H1 (cell line): ENCODE data around the gene LARP4B. TPM values are rescaled to one million over a fixed set of nuclear protein-coding genes. Genes with fewer than 3 reads are reported as not detected.

Experiments used
- ATF2 ChIP-seq: IDR thresholded peaks from 2 replicates; pipeline ENCODE4 v1.6.1; 2012; ENCODE audit warnings: low read length, inconsistent platforms
- BRCA1 ChIP-seq: IDR thresholded peaks from 2 replicates; pipeline ENCODE4 v1.6.1; 2012; ENCODE audit warnings: low read depth, low read length, improper control_type of control experiment
- CBX8 ChIP-seq: fragments of 300-800, 300-1000 bp; sonication (generic); IDR thresholded peaks from 2 replicates; pipeline ENCODE4 v1.7.1; 2016; ENCODE audit warnings: low read depth, low read length, borderline replicate concordance
- CTBP2 ChIP-seq: IDR thresholded peaks from 2 replicates; pipeline ENCODE4 v1.7.0; 2011; ENCODE audit warnings: borderline replicate concordance, mild to moderate bottlenecking, moderate library complexity, mixed read lengths, low read length; ENCODE audit not compliant: insufficient read depth, insufficient read length
- E2F6 ChIP-seq: IDR thresholded peaks from 2 replicates; pipeline ENCODE4 v1.6.1; 2012; ENCODE audit warnings: inconsistent platforms
- EGR1 ChIP-seq: IDR thresholded peaks from 2 replicates; pipeline ENCODE4 v1.6.1; 2011; ENCODE audit warnings: low read depth, low read length, borderline replicate concordance
- FOSL1 ChIP-seq: IDR thresholded peaks from 2 replicates; pipeline ENCODE4 v1.6.1; 2011; ENCODE audit warnings: mild to moderate bottlenecking, low read depth, low read length, moderate library complexity; ENCODE audit not compliant: insufficient read depth
- HDAC6 ChIP-seq: IDR thresholded peaks from one replicate; pipeline ENCODE4 v1.7.1; 2012; ENCODE audit warnings: low read depth, mild to moderate bottlenecking, inconsistent platforms, low read length, moderate library complexity
- JUN ChIP-seq: IDR thresholded peaks from 2 replicates; pipeline ENCODE4 v1.6.1; 2011; ENCODE audit warnings: low read depth, mild to moderate bottlenecking, improper control_type of control experiment, low read length
- KDM1A ChIP-seq: fragments of 200-600, 300-600 bp; sonication (generic); IDR thresholded peaks from 2 replicates; pipeline ENCODE4 v1.7.1; 2016; ENCODE audit warnings: mild to moderate bottlenecking, low read length, borderline replicate concordance
- KDM4A ChIP-seq: IDR thresholded peaks from one replicate; pipeline ENCODE4 v1.7.1; 2012; ENCODE audit warnings: low read depth, mild to moderate bottlenecking, moderate library complexity, low read length, inconsistent platforms; ENCODE audit not compliant: severe bottlenecking
- NANOG ChIP-seq: IDR thresholded peaks from 2 replicates; pipeline ENCODE4 v1.6.1; 2011; ENCODE audit warnings: low read length, low read depth, mild to moderate bottlenecking, inconsistent platforms; ENCODE audit not compliant: insufficient read depth, poor library complexity, severe bottlenecking
- RAD21 ChIP-seq, 2 experiments: IDR thresholded peaks in 1 of 2; conservative IDR thresholded peaks in 1 of 2; 2 replicates each; pipeline ENCODE4 v1.6.1; 2011; ENCODE audit warnings: low read depth in 2 of 2, low read length in 2 of 2, improper control_type of control experiment in 1 of 2, inconsistent platforms in 1 of 2, mild to moderate bottlenecking in 1 of 2, moderate library complexity in 1 of 2
- SAP30 ChIP-seq: fragments of 300-600 bp; sonication (generic); IDR thresholded peaks from 2 replicates; pipeline ENCODE4 v1.7.1; 2012; ENCODE audit warnings: low read length, moderate library complexity, mild to moderate bottlenecking, inconsistent platforms; ENCODE audit not compliant: insufficient read depth, insufficient replicate concordance
- SIN3A ChIP-seq, 2 experiments: IDR thresholded peaks in 1 of 2; conservative IDR thresholded peaks in 1 of 2; 2 replicates each; pipeline ENCODE4 v1.6.1; 2011 to 2012; ENCODE audit warnings: low read length in 2 of 2, improper control_type of control experiment in 1 of 2, low read depth in 1 of 2, mild to moderate bottlenecking in 1 of 2
- SIX5 ChIP-seq: IDR thresholded peaks from 2 replicates; pipeline ENCODE4 v1.6.1; 2011; ENCODE audit warnings: mild to moderate bottlenecking, low read depth, low read length
- SRF ChIP-seq: IDR thresholded peaks from 2 replicates; pipeline ENCODE4 v1.6.1; 2011; ENCODE audit warnings: mild to moderate bottlenecking, low read depth, low read length, moderate library complexity
- TAF1 ChIP-seq: IDR thresholded peaks from 2 replicates; pipeline ENCODE4 v1.6.1; 2011; ENCODE audit warnings: mild to moderate bottlenecking, low read depth, low read length
- TBP ChIP-seq: IDR thresholded peaks from 2 replicates; pipeline ENCODE4 v1.6.1; 2011; ENCODE audit warnings: low read depth, low read length, improper control_type of control experiment
- ZNF274 ChIP-seq: IDR thresholded peaks from 2 replicates; pipeline ENCODE4 v1.7.0; 2012; ENCODE audit warnings: low read length, borderline replicate concordance; ENCODE audit errors: extremely low read depth
- polyA plus RNA-seq, 7 experiments: library from polyadenylated mRNA; depleted of rRNA in 3 of 7; stranded (reverse) in 5 of 7; unstranded in 2 of 7; fragments of >200 nt in 5 of 7; fragments of 200-250 nt in 2 of 7; gene quantifications; 1 replicate in 5 of 7; 2 replicates in 1 of 7; 4 replicates in 1 of 7; pipeline versions ENCODE4 v1.2.1 to v1.2.3, GENCODE V29; 2011 to 2013; ENCODE audit warnings: missing spikeins in 2 of 7, mixed read lengths in 2 of 7
- total RNA-seq: library from RNA; stranded (reverse); fragmentation: NEBNext Ultra II Directional; extraction: Animal tissue kit (Norgen Biotek cat#: 25700); gene quantifications from 2 replicates; pipeline ENCODE4 v1.2.1, GENCODE V29; 2021

The LARP4B gene
- total and polyA plus RNA-seq, 2 of the 8 experiments (the other 6 are each of a cell fraction or from before 2014, with no cell fraction given): 20.1 to 78.6 TPM

GRCh38 chr10:788796-789748 lies 142.4 kb downstream of the LARP4B start (continued):
- TF ChIP-seq NANOG: no peak
- TF ChIP-seq KDM1A: no peak
- TF ChIP-seq ZNF274: no peak
- TF ChIP-seq SAP30: no peak
- TF ChIP-seq SRF: no peak
- peak; percentile 74 for TF ChIP-seq KDM4A
- TF ChIP-seq TAF1: no peak
- no peak for TF ChIP-seq SIN3A (conservative IDR thresholded peaks at IDR 0.05 in 1 of 2, IDR thresholded peaks at IDR 0.05 in 1 of 2; ENCODE audit: low read depth in 1 of 2, low read length in 2 of 2)
- TF ChIP-seq JUN: no peak
- TF ChIP-seq E2F6: peak; percentile 31; the same call in 1 of the 2 replicates
- TF ChIP-seq ATF2: no peak
- no peak for TF ChIP-seq TBP
- no peak for TF ChIP-seq HDAC6
- peak; percentile 81 to 86 for TF ChIP-seq RAD21 (IDR thresholded peaks at IDR 0.05 in 1 of 2, conservative IDR thresholded peaks at IDR 0.05 in 1 of 2; ENCODE audit: low read depth in 2 of 2, low read length in 2 of 2)
- no peak for TF ChIP-seq FOSL1
- TF ChIP-seq CTBP2: no peak
- TF ChIP-seq BRCA1: no peak
- TF ChIP-seq EGR1: no peak
- no peak for TF ChIP-seq SIX5
- TF ChIP-seq CBX8: no peak
